ENCODE measurements around the gene CXCL8.

Gene CXCL8

DNA sequence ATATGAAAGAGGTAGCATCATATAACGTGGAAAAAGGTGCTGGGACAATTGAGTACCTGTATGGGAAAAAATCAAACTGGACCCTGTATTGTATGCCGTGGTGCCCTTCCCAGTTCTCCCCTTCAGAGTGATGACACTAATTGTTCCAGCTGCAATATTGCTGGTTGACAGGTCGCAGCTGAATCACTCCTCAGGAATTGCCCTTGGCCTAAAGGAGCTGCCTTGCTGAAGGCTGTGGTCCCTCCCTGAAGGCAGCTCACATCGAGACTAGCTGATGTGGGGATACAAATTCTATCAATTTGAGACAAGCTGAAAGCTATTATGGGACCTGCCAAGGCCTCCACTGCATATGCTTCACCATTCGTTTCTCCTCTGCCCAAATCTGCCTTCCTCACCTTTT, 39.3 kb upstream of the CXCL8 start:
- no peaks in the 10 kb centered on the region for H3K9me2 ChIP-seq (replicated peaks; ENCODE audit: low read depth, low read length)
- no peaks in the 10 kb centered on the region for H3K79me2 ChIP-seq (ENCODE audit: insufficient read depth, low read length)
- no peak overlapping the region for H3K4me3 ChIP-seq (ENCODE audit: low read length, poor library complexity, severe bottlenecking)
- TF ChIP-seq, protein P1, sequence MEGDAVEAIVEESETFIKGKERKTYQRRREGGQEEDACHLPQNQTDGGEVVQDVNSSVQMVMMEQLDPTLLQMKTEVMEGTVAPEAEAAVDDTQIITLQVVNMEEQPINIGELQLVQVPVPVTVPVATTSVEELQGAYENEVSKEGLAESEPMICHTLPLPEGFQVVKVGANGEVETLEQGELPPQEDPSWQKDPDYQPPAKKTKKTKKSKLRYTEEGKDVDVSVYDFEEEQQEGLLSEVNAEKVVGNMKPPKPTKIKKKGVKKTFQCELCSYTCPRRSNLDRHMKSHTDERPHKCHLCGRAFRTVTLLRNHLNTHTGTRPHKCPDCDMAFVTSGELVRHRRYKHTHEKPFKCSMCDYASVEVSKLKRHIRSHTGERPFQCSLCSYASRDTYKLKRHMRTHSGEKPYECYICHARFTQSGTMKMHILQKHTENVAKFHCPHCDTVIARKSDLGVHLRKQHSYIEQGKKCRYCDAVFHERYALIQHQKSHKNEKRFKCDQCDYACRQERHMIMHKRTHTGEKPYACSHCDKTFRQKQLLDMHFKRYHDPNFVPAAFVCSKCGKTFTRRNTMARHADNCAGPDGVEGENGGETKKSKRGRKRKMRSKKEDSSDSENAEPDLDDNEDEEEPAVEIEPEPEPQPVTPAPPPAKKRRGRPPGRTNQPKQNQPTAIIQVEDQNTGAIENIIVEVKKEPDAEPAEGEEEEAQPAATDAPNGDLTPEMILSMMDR (conservative IDR thresholded peaks at IDR 0.05; ENCODE audit: low read length), result no peak
- TF ChIP-seq EZH2phosphoT487 (IDR thresholded peaks at IDR 0.05; ENCODE audit: borderline replicate concordance), result no peak
- no peak overlapping the region for H3K4me2 ChIP-seq (ENCODE audit: low read depth, low read length, poor library complexity, severe bottlenecking)
- H4K20me1 ChIP-seq (ENCODE audit: insufficient read depth, low read length, poor library complexity, severe bottlenecking), result no peaks in the 10 kb centered on the region
- peaks cover 24% of the 10 kb centered on the region for H3K4me1 ChIP-seq (ENCODE audit: insufficient read depth, low read length, poor library complexity, severe bottlenecking)
- H3K27me3 ChIP-seq (ENCODE audit: insufficient read depth, low read length, poor library complexity, severe bottlenecking), result no peaks in the 10 kb centered on the region
- no peaks in the 10 kb centered on the region for H3K36me3 ChIP-seq (ENCODE audit: insufficient read depth, low read length)
- H3K9me3 ChIP-seq (ENCODE audit: insufficient read depth, low read depth, low read length), result no peaks in the 10 kb centered on the region
- H3F3A ChIP-seq (ENCODE audit: low read depth), result no peaks in the 10 kb centered on the region
- H3K9ac ChIP-seq (ENCODE audit: low read depth, low read length, poor library complexity, severe bottlenecking), result no peak overlapping the region
- no peak overlapping the region for H2AFZ ChIP-seq (ENCODE audit: low read length)

DNA sequence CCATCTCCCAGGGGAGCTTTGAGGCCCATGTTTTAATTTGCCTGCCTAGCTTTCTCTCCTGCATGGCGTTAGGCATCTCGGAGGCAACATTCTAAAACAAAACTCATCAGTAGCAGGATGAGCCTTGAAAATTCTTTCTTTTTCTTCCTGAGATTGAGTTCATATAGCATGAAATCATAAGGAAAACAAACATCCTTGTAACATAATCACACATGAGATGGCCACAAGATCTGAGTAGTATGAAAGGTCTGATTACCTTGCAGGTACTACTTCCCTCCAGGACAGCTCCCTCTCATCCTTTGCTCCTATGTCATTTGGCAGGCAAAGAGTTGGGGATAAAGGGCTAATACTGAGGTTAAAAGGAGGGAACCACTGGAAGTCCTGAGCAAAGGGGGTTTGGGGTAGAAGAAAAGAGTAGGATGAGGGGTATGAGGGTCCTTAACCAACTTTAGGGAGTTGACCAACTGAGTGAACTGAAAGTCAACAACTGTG, 37.5 kb upstream of the CXCL8 start:
- H3K36me3 ChIP-seq (ENCODE audit: insufficient read depth, low read length), result no peaks in the 10 kb centered on the region
- H3K9me3 ChIP-seq (ENCODE audit: insufficient read depth, low read depth, low read length), result no peaks in the 10 kb centered on the region
- no peak overlapping the region for H2AFZ ChIP-seq (ENCODE audit: low read length)
- no peak for TF ChIP-seq EZH2phosphoT487 (IDR thresholded peaks at IDR 0.05; ENCODE audit: borderline replicate concordance)
- TF ChIP-seq, protein P1 (conservative IDR thresholded peaks at IDR 0.05; ENCODE audit: low read length), result no peak
- no peak overlapping the region for H3K9ac ChIP-seq (ENCODE audit: low read depth, low read length, poor library complexity, severe bottlenecking)
- no peaks in the 10 kb centered on the region for H3F3A ChIP-seq (ENCODE audit: low read depth)
- no peaks in the 10 kb centered on the region for H3K79me2 ChIP-seq (ENCODE audit: insufficient read depth, low read length)
- no peaks in the 10 kb centered on the region for H4K20me1 ChIP-seq (ENCODE audit: insufficient read depth, low read length, poor library complexity, severe bottlenecking)
- H3K27me3 ChIP-seq (ENCODE audit: insufficient read depth, low read length, poor library complexity, severe bottlenecking), result no peaks in the 10 kb centered on the region
- H3K4me3 ChIP-seq (ENCODE audit: low read length, poor library complexity, severe bottlenecking), result no peak overlapping the region
- H3K4me1 ChIP-seq (ENCODE audit: insufficient read depth, low read length, poor library complexity, severe bottlenecking), result peaks cover 37% of the 10 kb centered on the region
- H3K9me2 ChIP-seq (replicated peaks; ENCODE audit: low read depth, low read length), result no peaks in the 10 kb centered on the region
- H3K4me2 ChIP-seq (ENCODE audit: low read depth, low read length, poor library complexity, severe bottlenecking), result no peak overlapping the region

DNA sequence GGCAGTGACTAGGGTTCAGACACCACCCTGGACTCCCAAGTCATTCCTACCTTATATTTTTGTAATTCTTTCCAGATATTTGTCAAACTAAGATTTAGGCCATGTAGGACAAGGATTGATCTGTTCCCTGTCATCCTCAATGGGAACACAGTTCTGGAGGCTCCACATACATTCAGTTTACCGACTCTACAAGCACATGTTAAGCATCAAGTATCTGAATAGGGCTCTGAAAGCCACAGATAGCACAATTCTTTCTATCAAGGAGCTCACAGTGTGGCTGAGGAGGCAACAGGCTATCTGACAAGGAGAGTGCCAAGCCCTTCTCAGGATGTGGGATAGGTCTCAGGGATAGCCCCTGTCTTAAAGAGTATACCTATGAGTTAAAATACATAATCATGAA, 37.0 kb upstream of the CXCL8 start:
- Histone ChIP-seq H3K36me3 (ENCODE audit: insufficient read depth, low read length) (no peaks in the 10 kb centered on the region), H3K4me2 (ENCODE audit: low read depth, low read length, poor library complexity, severe bottlenecking) (no peak overlapping the region), H3K27me3 (ENCODE audit: insufficient read depth, low read length, poor library complexity, severe bottlenecking) (no peaks in the 10 kb centered on the region), H3K9me2 (replicated peaks; ENCODE audit: low read depth, low read length) (no peaks in the 10 kb centered on the region), H3K9me3 (ENCODE audit: insufficient read depth, low read depth, low read length) (no peaks in the 10 kb centered on the region), H4K20me1 (ENCODE audit: insufficient read depth, low read length, poor library complexity, severe bottlenecking) (no peaks in the 10 kb centered on the region), H3K4me1 (ENCODE audit: insufficient read depth, low read length, poor library complexity, severe bottlenecking) (peaks cover 37% of the 10 kb centered on the region), H3K79me2 (ENCODE audit: insufficient read depth, low read length) (no peaks in the 10 kb centered on the region), H2AFZ (ENCODE audit: low read length) (peak overlapping the region; percentile 56; the same call in 1 of the 2 replicates), H3K9ac (ENCODE audit: low read depth, low read length, poor library complexity, severe bottlenecking) (no peak overlapping the region), H3K4me3 (ENCODE audit: low read length, poor library complexity, severe bottlenecking) (no peak overlapping the region), H3F3A (ENCODE audit: low read depth) (peaks cover 3% of the 10 kb centered on the region)
- TF ChIP-seq, protein P1 (conservative IDR thresholded peaks at IDR 0.05; ENCODE audit: low read length), result no peak
- no peak for TF ChIP-seq EZH2phosphoT487 (IDR thresholded peaks at IDR 0.05; ENCODE audit: borderline replicate concordance)
